Endometrial microvascular endothelial cells (primary cell): Measurements from ENCODE around the gene SCNN1G. TPM values are rescaled to one million over a fixed set of nuclear protein-coding genes. Genes with fewer than 3 reads are reported as not detected.

Experiments
- in situ Hi-C: cut with HindIII; loops from 2 replicates; pipeline ENCODE4 v1.10.0; 2017; ENCODE audit warnings: low sequenced_read_pairs, low pct_unique_long_range_greater_than_20kb; ENCODE audit errors: inconsistent ontology term
- total RNA-seq: library from RNA; depleted of rRNA; stranded (reverse); fragments of >200 nt; gene quantifications from one replicate; pipeline ENCODE4 v1.2.3, GENCODE V29; 2015; ENCODE audit errors: inconsistent ontology term

SCNN1G gene
- total RNA-seq, 1 donor from 2014 or later = not detected

- in situ Hi-C loops = no loop called here
Measured at GRCh38 chr16:23149267-23149992, 33.1 kb upstream of the SCNN1G start, which contains the start of gene USP31. USP31 (minus strand) TSS chr16:23149452; CDS start chr16:23149270, 182 bp downstream.

- in situ Hi-C loops = loop anchor here (25.0 kb wide), 1 partner anchor 262 kb away; no protein-coding TSS in a partner anchor
Measured at GRCh38 chr16:23149993-23150364, 32.6 kb upstream of the SCNN1G start.

GRCh38 chr16:23152386-23153178 lies 30.0 kb upstream of the SCNN1G start:
- in situ Hi-C loops = loop anchor here (25.0 kb wide), 1 partner anchor 260 kb away; no protein-coding TSS in a partner anchor

GRCh38 chr16:23155445-23156049 lies 27.0 kb upstream of the SCNN1G start:
- in situ Hi-C loops = loop anchor here (25.0 kb wide), 1 partner anchor 257 kb away; no protein-coding TSS in a partner anchor

- in situ Hi-C loops = loop anchor here (25.0 kb wide), 1 partner anchor 256 kb away; no protein-coding TSS in a partner anchor
Measured at GRCh38 chr16:23156110-23156509, 26.4 kb upstream of the SCNN1G start.

GRCh38 chr16:23156946-23157460 lies 25.5 kb upstream of the SCNN1G start:
- in situ Hi-C loops = loop anchor here (25.0 kb wide), 1 partner anchor 255 kb away; no protein-coding TSS in a partner anchor

GRCh38 chr16:23158114-23158513 lies 24.4 kb upstream of the SCNN1G start:
- in situ Hi-C loops = loop anchor here (25.0 kb wide), 1 partner anchor 254 kb away; no protein-coding TSS in a partner anchor

GRCh38 chr16:23160082-23160481 lies 22.5 kb upstream of the SCNN1G start:
- in situ Hi-C loops = loop anchor here (25.0 kb wide), 1 partner anchor 252 kb away; no protein-coding TSS in a partner anchor

- in situ Hi-C loops = loop anchor here (25.0 kb wide), 1 partner anchor 252 kb away; no protein-coding TSS in a partner anchor
Measured at GRCh38 chr16:23160574-23160973, 22.0 kb upstream of the SCNN1G start.

GRCh38 chr16:23163921-23164320 lies 18.6 kb upstream of the SCNN1G start:
- in situ Hi-C loops = loop anchor here (25.0 kb wide), 1 partner anchor 248 kb away; no protein-coding TSS in a partner anchor

GRCh38 chr16:23164736-23165135 lies 17.8 kb upstream of the SCNN1G start:
- in situ Hi-C loops = loop anchor here (25.0 kb wide), 1 partner anchor 248 kb away; no protein-coding TSS in a partner anchor

- in situ Hi-C loops = loop anchor here (25.0 kb wide), 1 partner anchor 240 kb away; no protein-coding TSS in a partner anchor
Measured at GRCh38 chr16:23172583-23172982, 10.0 kb upstream of the SCNN1G start.

- in situ Hi-C loops = loop anchor here (25.0 kb wide), 1 partner anchor 239 kb away; no protein-coding TSS in a partner anchor
Measured at GRCh38 chr16:23172994-23173393, 9.6 kb upstream of the SCNN1G start.

- in situ Hi-C loops = loop anchor here (25.0 kb wide), 1 partner anchor 238 kb away; no protein-coding TSS in a partner anchor
Measured at GRCh38 chr16:23174622-23175021, 7.9 kb upstream of the SCNN1G start.

- in situ Hi-C loops = no loop called here
Measured at GRCh38 chr16:23175651-23176050, 6.9 kb upstream of the SCNN1G start.

GRCh38 chr16:23181506-23181905 lies 1.0 kb upstream of the SCNN1G start:
- in situ Hi-C loops = no loop called here

- in situ Hi-C loops = no loop called here
Measured at GRCh38 chr16:23182206-23182678, 303 bp upstream of the SCNN1G start.

GRCh38 chr16:23183543-23183862 lies 958 bp downstream of the SCNN1G start:
- in situ Hi-C loops = no loop called here

- in situ Hi-C loops = no loop called here
Measured at GRCh38 chr16:23185656-23186055, 3.1 kb downstream of the SCNN1G start.
